Lung (tissue), 12 donors: Measurements from ENCODE around the gene MMP25. TPM values are rescaled to one million over a fixed set of nuclear protein-coding genes. Genes with fewer than 3 reads are reported as not detected.

Experiments used
- ATAC-seq: fragments of 200-7000 bp; cut with Tn5 transposase; one replicate; pipeline ENCODE4 v1.9.1; 2020; ENCODE audit warnings: moderate number of reproducible peaks; ENCODE audit not compliant: insufficient read depth, low FRiP score
- DNase-seq, 3 donors: peaks; one replicate each; pipeline ENCODE4 v3.0.0-alpha.2; 2013 to 2017
- H3K27ac ChIP-seq, 2 donors: one replicate each; pipeline ENCODE4 v1.5.1; 2013; ENCODE audit warnings: mild to moderate bottlenecking in 2 of 2, moderate library complexity in 2 of 2, control low read depth in 1 of 2, inconsistent platforms in 1 of 2, low read depth in 1 of 2, low read length in 1 of 2
- H3K27me3 ChIP-seq, 3 donors: one replicate each; pipeline ENCODE4 v1.5.1; 2013; ENCODE audit warnings: low read length in 2 of 3; ENCODE audit not compliant: control insufficient read depth in 3 of 3, insufficient read depth in 3 of 3
- H3K36me3 ChIP-seq, 4 donors: one replicate each; pipeline ENCODE4 v1.5.1; 2013; ENCODE audit warnings: low read length in 4 of 4, mild to moderate bottlenecking in 1 of 4, moderate library complexity in 1 of 4; ENCODE audit not compliant: control insufficient read depth in 4 of 4, insufficient read depth in 4 of 4
- H3K4me1 ChIP-seq, 5 donors: one replicate each; pipeline ENCODE4 v1.5.1; 2013; ENCODE audit warnings: low read length in 5 of 5, mild to moderate bottlenecking in 2 of 5, moderate library complexity in 1 of 5; ENCODE audit not compliant: control insufficient read depth in 5 of 5, insufficient read depth in 5 of 5
- H3K4me3 ChIP-seq: one replicate; pipeline ENCODE4 v1.5.1; 2013; ENCODE audit warnings: mild to moderate bottlenecking, control low read depth, moderate library complexity
- H3K9ac ChIP-seq, 2 donors: one replicate each; pipeline ENCODE4 v1.5.1; 2013; ENCODE audit warnings: low read length in 2 of 2, control low read depth in 1 of 2; ENCODE audit not compliant: insufficient read depth in 1 of 2
- H3K9me3 ChIP-seq, 4 donors: one replicate each; pipeline ENCODE4 v1.5.1; 2013; ENCODE audit warnings: low read length in 3 of 4, mild to moderate bottlenecking in 1 of 4, moderate library complexity in 1 of 4; ENCODE audit not compliant: control insufficient read depth in 4 of 4, insufficient read depth in 3 of 4
- CTCF ChIP-seq: IDR thresholded peaks from 2 replicates; pipeline ENCODE4 v1.5.1; 2012; ENCODE audit warnings: mild to moderate bottlenecking; ENCODE audit errors: control extremely low read depth, extremely low read depth
- WGBS, 2 donors: extraction: QIAGEN DNeasy Blood & Tissue Kit; methylation state at CpG; one replicate each; pipeline ENCODE4 v1.1.7; 2013; 5-methylcytosine and 5-hydroxymethylcytosine counted together
- polyA plus RNA-seq, 2 donors: library from polyadenylated mRNA; stranded (reverse); fragments of 200-250 nt; gene quantifications; one replicate each; pipeline ENCODE4 v1.2.1, GENCODE V29; 2013
- total RNA-seq, 2 donors: library from RNA; depleted of rRNA in 1 of 2; stranded (reverse); fragments of >200 nt in 1 of 2; gene quantifications; one replicate each; pipeline ENCODE4 v1.2.1, GENCODE V29; 2014 to 2021
- donor health status: control.
- donor health status: control.
- donor health status: Bipolar disorder and iron deficiency.
- donor health status: healthy.
- donor health status: DM: yes; HTN: yes; CAD: no.

Gene MMP25
- total and polyA plus RNA-seq, 4 donors = 4.2 to 94.4 (median 20.6) TPM

GRCh38 chr16:3099732-3100499 lies 53.6 kb downstream of the MMP25 start:
- H3K4me3 ChIP-seq = no peak overlapping the region
- no peak overlapping the region for H3K9ac ChIP-seq
- 3 to 6% methylated on average over 39 of the region's 39 CpGs for WGBS, 2 donors
- no peaks in the 10 kb centered on the region for H3K9me3 ChIP-seq
- H3K27me3 ChIP-seq = peaks cover 0 to 23% (median 15%) of the 10 kb centered on the region in 3 donors
- peak; percentile 85 to 92 (median 88) for DNase-seq
- no peak for TF ChIP-seq CTCF
- H3K27ac ChIP-seq = peak overlapping the region in 1 of 2 donors; percentile 32
- H3K4me1 ChIP-seq = peaks cover 0 to 8% (median 4%) of the 10 kb centered on the region in 5 donors
- H3K36me3 ChIP-seq = no peaks in the 10 kb centered on the region
- peak; percentile 94 for ATAC-seq

- H3K27ac ChIP-seq = peak overlapping the region; percentile 15 to 62
- no peak for ATAC-seq
Measured at GRCh38 chr16:3101018-3101840, 54.9 kb downstream of the MMP25 start.

GRCh38 chr16:3101841-3102470 lies 55.6 kb downstream of the MMP25 start:
- TF ChIP-seq CTCF = no peak
- no peak overlapping the region for H3K4me3 ChIP-seq

More at GRCh38 chr16:3101018-3101840, 54.9 kb downstream of the MMP25 start:
- Histone ChIP-seq H3K4me1 (peaks cover 0 to 10% (median 4%) of the 10 kb centered on the region in 5 donors), H3K36me3 (no peaks in the 10 kb centered on the region), H3K27me3 (peaks cover 0 to 23% (median 15%) of the 10 kb centered on the region in 3 donors), H3K9me3 (no peaks in the 10 kb centered on the region), H3K4me3 (no peak overlapping the region), H3K9ac (no peak overlapping the region)
- peak in 1 of 3 donors; percentile 33 for DNase-seq
- TF ChIP-seq CTCF = no peak
- 52 to 53% methylated on average over 29 of the region's 29 CpGs for WGBS, 2 donors

More at GRCh38 chr16:3101841-3102470, 55.6 kb downstream of the MMP25 start:
- Histone ChIP-seq H3K9me3 (no peaks in the 10 kb centered on the region), H3K36me3 (no peaks in the 10 kb centered on the region), H3K4me1 (peaks cover 0 to 11% (median 4%) of the 10 kb centered on the region in 5 donors), H3K27ac (peak overlapping the region; percentile 32 to 62), H3K27me3 (peaks cover 0 to 23% (median 15%) of the 10 kb centered on the region in 3 donors), H3K9ac (no peak overlapping the region)
- no peak for ATAC-seq
- 25 to 36% methylated on average over 27 of the region's 27 CpGs for WGBS, 2 donors
- peak in 2 of 3 donors; percentile 24 to 56 for DNase-seq
